GM12875 (cell line): ENCODE results near the gene CDCP2.

Source experiments
- H3K4me3 ChIP-seq: one replicate; pipeline ENCODE4 v1.5.1; 2011; ENCODE audit warnings: low read depth, low read length, control low read depth
- CTCF ChIP-seq: IDR thresholded peaks from 2 replicates; pipeline ENCODE4 v1.5.1; 2011; ENCODE audit warnings: low read depth, mild to moderate bottlenecking, control low read depth, inconsistent platforms, low read length, moderate library complexity, borderline replicate concordance; ENCODE audit not compliant: insufficient read depth

Gene CDCP2

DNA sequence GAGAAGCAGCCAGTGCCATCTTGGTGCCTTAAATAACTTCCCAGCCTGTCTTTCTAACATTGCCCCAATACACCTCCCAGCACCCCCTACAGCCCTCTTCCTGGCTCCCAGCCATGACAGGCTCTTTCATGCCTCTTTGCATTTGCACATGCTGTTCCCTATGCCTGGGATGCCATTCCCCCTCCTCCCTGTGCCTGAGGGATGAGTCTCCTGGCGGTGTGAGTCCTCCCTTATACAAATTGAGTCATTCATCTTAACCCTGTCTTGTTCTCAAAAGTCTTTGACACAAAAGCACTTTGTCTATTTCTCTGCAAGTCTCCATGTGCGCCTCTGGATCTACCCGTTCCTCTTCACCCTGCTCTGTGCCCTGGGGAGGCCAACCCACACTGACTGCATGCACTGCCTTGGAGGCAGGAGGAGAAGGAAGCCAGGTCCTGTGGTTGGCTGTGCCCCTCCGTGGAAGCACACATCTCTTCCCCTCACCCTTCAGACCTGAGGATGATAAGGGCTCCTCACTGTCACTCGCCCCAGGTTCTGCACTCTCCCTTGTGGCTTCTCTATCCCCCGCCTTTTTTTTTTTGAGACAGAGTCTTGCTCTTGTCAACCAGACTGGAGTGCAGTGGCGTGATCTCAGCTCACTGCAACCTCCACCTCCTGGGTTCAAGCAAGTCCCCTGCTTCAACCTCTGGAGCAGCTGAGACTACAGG lies 25.1 kb downstream of the CDCP2 start:
- no peak for TF ChIP-seq CTCF
- no peak overlapping the region for H3K4me3 ChIP-seq

GRCh38 chr1:54126271-54126815 lies 26.5 kb downstream of the CDCP2 start:
- no peak overlapping the region for H3K4me3 ChIP-seq
- TF ChIP-seq CTCF = no peak

- no peak for TF ChIP-seq CTCF
Measured at GRCh38 chr1:54125386-54126070, 27.3 kb downstream of the CDCP2 start.

DNA sequence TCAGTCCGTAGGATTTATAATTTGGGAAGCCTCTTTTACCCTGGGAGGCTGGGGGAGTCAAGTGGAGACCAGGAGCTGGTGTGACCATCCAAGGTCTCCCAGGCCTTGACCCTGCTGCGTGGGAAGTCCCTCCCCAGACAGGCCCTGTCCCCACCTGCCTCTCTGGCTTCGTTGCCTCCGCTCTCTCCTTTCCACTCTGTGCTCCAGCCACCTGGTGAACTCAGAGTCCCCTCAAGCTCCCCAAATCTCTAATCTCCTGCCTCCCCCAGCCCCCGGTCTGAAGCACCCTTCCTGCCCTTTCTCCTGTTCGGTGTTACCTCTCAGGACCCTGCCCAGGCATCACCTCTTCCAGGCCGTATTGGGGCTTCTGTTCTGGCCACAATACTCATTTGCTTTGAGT lies 27.9 kb downstream of the CDCP2 start:
- no peak overlapping the region for H3K4me3 ChIP-seq
- no peak for TF ChIP-seq CTCF

More at GRCh38 chr1:54125386-54126070, 27.3 kb downstream of the CDCP2 start:
- no peak overlapping the region for H3K4me3 ChIP-seq

DNA sequence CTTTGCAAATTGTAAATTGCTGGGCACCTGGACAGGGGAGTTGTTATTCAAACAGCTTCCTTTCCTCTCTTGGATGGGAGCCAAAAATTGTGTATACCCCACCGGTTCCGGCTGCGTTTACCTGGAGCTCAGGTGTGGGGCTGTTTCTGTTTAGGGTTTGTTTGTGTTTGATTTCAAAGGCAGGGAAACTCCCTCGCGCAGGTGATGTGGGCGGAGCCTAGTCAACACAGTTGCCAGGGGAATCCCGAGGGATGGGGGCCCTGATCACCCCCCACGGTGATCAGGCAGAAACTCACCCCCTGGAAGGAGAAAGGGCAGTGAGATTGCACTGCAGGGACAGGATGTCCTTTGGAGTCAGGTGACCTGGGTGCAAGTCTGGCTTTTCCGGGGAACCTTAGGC lies 28.3 kb downstream of the CDCP2 start:
- no peak for TF ChIP-seq CTCF
- H3K4me3 ChIP-seq = no peak overlapping the region

- H3K4me3 ChIP-seq = no peak overlapping the region
- no peak for TF ChIP-seq CTCF
Measured at GRCh38 chr1:54122992-54123391, 29.8 kb downstream of the CDCP2 start.
